ENCODE measurements around the gene CNOT11. TPM values are rescaled to one million over a fixed set of nuclear protein-coding genes. Genes with fewer than 3 reads are reported as not detected.

Gene CNOT11
- polyA plus RNA-seq, 1 donor (not counting 4 experiments of a cell fraction or from before 2014, with no cell fraction given): 83.1 TPM

- Histone ChIP-seq H3K27me3 (ENCODE audit: control insufficient read depth, extremely low read depth, insufficient read depth, low read length) (no peaks in the 10 kb centered on the region), H3K4me1 (ENCODE audit: control insufficient read depth, extremely low read depth, insufficient read depth, low read length) (no peaks in the 10 kb centered on the region), H3K27ac (ENCODE audit: control insufficient read depth, insufficient read depth, low read length) (no peak overlapping the region), H3K9me1 (ENCODE audit: control insufficient read depth, extremely low read depth, insufficient read depth, low read length) (no peaks in the 10 kb centered on the region), H2AFZ (ENCODE audit: control insufficient read depth, low read length) (no peak overlapping the region), H3K9ac (ENCODE audit: control insufficient read depth, extremely low read depth, insufficient read depth, low read length) (no peak overlapping the region), H4K20me1 (ENCODE audit: control insufficient read depth, extremely low read depth, insufficient read depth, low read length) (peaks cover 4% of the 10 kb centered on the region), H3K4me2 (ENCODE audit: control insufficient read depth, extremely low read depth, insufficient read depth, low read depth, low read length) (no peak overlapping the region), H3K79me2 (ENCODE audit: control insufficient read depth, insufficient read depth, low read length) (peaks cover 67% of the 10 kb centered on the region), H3K4me3 (ENCODE audit: control insufficient read depth in 2 of 3, extremely low read depth in 1 of 3, insufficient read depth in 2 of 3, low read depth in 1 of 3, low read length in 3 of 3) (no peak overlapping the region), H3K9me3 (ENCODE audit: control insufficient read depth, low read depth, low read length) (no peaks in the 10 kb centered on the region), H3K36me3 (ENCODE audit: control insufficient read depth in 2 of 2, extremely low read depth in 1 of 2, insufficient read depth in 2 of 2, low read length in 2 of 2) (peaks cover 9 to 13% of the 10 kb centered on the region in 2 experiments)
- FAIRE-seq (no peak), DNase-seq (ENCODE audit: low read depth, low spot score) (no peak)
- TF ChIP-seq EZH2 (IDR thresholded peaks at IDR 0.05; ENCODE audit: low read length) (no peak), CTCF (optimal IDR thresholded peaks at IDR 0.05 in 1 of 3, IDR thresholded peaks at IDR 0.05 in 1 of 3, conservative IDR thresholded peaks at IDR 0.05 in 1 of 3; ENCODE audit: extremely low read depth in 1 of 3, insufficient read depth in 2 of 3, low read length in 3 of 3) (no peak)
- dilution Hi-C loops (cut with MboI; ENCODE audit: extremely low pct_ligation_motif_present, low sequenced_read_pairs): no loop called here
Observed at GRCh38 chr2:101293544-101293943, 40.9 kb downstream of the CNOT11 start.

GRCh38 chr2:101294861-101295260 lies 42.2 kb downstream of the CNOT11 start:
- no peak overlapping the region for H3K4me3 ChIP-seq (ENCODE audit: control insufficient read depth in 2 of 3, extremely low read depth in 1 of 3, insufficient read depth in 2 of 3, low read depth in 1 of 3, low read length in 3 of 3)
- H3K27me3 ChIP-seq (ENCODE audit: control insufficient read depth, extremely low read depth, insufficient read depth, low read length): no peaks in the 10 kb centered on the region
- TF ChIP-seq EZH2 (IDR thresholded peaks at IDR 0.05; ENCODE audit: low read length) (no peak), CTCF (optimal IDR thresholded peaks at IDR 0.05 in 1 of 3, IDR thresholded peaks at IDR 0.05 in 1 of 3, conservative IDR thresholded peaks at IDR 0.05 in 1 of 3; ENCODE audit: extremely low read depth in 1 of 3, insufficient read depth in 2 of 3, low read length in 3 of 3) (no peak)
- no peaks in the 10 kb centered on the region for H3K4me1 ChIP-seq (ENCODE audit: control insufficient read depth, extremely low read depth, insufficient read depth, low read length)
- dilution Hi-C loops (cut with MboI; ENCODE audit: extremely low pct_ligation_motif_present, low sequenced_read_pairs): no loop called here
- no peak overlapping the region for H3K9ac ChIP-seq (ENCODE audit: control insufficient read depth, extremely low read depth, insufficient read depth, low read length)
- no peak for DNase-seq (ENCODE audit: low read depth, low spot score)
- H3K9me3 ChIP-seq (ENCODE audit: control insufficient read depth, low read depth, low read length): no peaks in the 10 kb centered on the region
- H3K36me3 ChIP-seq (ENCODE audit: control insufficient read depth in 2 of 2, extremely low read depth in 1 of 2, insufficient read depth in 2 of 2, low read length in 2 of 2): peaks cover 10 to 16% of the 10 kb centered on the region in 2 experiments
- no peak overlapping the region for H3K4me2 ChIP-seq (ENCODE audit: control insufficient read depth, extremely low read depth, insufficient read depth, low read depth, low read length)
- H3K27ac ChIP-seq (ENCODE audit: control insufficient read depth, insufficient read depth, low read length): no peak overlapping the region
- H2AFZ ChIP-seq (ENCODE audit: control insufficient read depth, low read length): no peak overlapping the region
- H3K79me2 ChIP-seq (ENCODE audit: control insufficient read depth, insufficient read depth, low read length): peaks cover 79% of the 10 kb centered on the region
- H4K20me1 ChIP-seq (ENCODE audit: control insufficient read depth, extremely low read depth, insufficient read depth, low read length): peaks cover 14% of the 10 kb centered on the region
- FAIRE-seq: no peak
- H3K9me1 ChIP-seq (ENCODE audit: control insufficient read depth, extremely low read depth, insufficient read depth, low read length): no peaks in the 10 kb centered on the region

Data from keratinocyte (primary cell).